ENCODE measurements around the gene AP1G2. TPM values are rescaled to one million over a fixed set of nuclear protein-coding genes. Genes with fewer than 3 reads are reported as not detected.

The AP1G2 gene
- total RNA-seq, 1 experiment from 2014 or later = 155 TPM

- H3K27me3 ChIP-seq (ENCODE audit: insufficient read depth, low read length) = no peaks in the 10 kb centered on the region
- no peaks in the 10 kb centered on the region for H3K9me2 ChIP-seq (ENCODE audit: insufficient read depth)
- no peaks in the 10 kb centered on the region for H3K36me3 ChIP-seq (ENCODE audit: control insufficient read depth in 1 of 2, insufficient read depth in 2 of 2, low read length in 2 of 2)
- ChIA-PET CTCF (no interaction called here), POLR2A (no interaction called here), RAD21 (ENCODE audit: low non-redundant PET in 1 of 2, low total read pairs in 2 of 2, uncharacterized antibody in 2 of 2, unreplicated experiment in 2 of 2) (no interaction called here)
- no peak for DNase-seq (ENCODE audit: low read depth, low spot score)
- H3K27ac ChIP-seq (ENCODE audit: low read depth, low read length) = no peak overlapping the region
- H4K20me1 ChIP-seq (ENCODE audit: insufficient read depth) = no peaks in the 10 kb centered on the region
- no peaks in the 10 kb centered on the region for H3K9me3 ChIP-seq (ENCODE audit: control insufficient read depth in 1 of 2, insufficient read depth in 1 of 2, low read depth in 1 of 2, low read length in 2 of 2)
- no peak overlapping the region for H3K4me2 ChIP-seq (ENCODE audit: low read length)
- H3K4me1 ChIP-seq (ENCODE audit: control insufficient read depth in 1 of 2, insufficient read depth in 2 of 2, low read length in 2 of 2) = no peaks in the 10 kb centered on the region
- H3K79me2 ChIP-seq (ENCODE audit: insufficient read depth, low read length) = no peaks in the 10 kb centered on the region
- no peak overlapping the region for H2AFZ ChIP-seq (ENCODE audit: low read depth, low read length, poor library complexity, severe bottlenecking)
- H3K4me3 ChIP-seq (replicated peaks in 1 of 2; ENCODE audit: low read depth in 1 of 2, low read length in 2 of 2) = no peak overlapping the region
- H3K9ac ChIP-seq (ENCODE audit: low read length) = no peak overlapping the region
- intact Hi-C loops (cut with micrococcal nuclease) = no loop called here
- no TSS peak for BruUV-seq (replicated peaks)
- TF ChIP-seq EZH2phosphoT487 (IDR thresholded peaks at IDR 0.05; ENCODE audit: borderline replicate concordance) = no peak
- no peak for TF ChIP-seq SP1 (IDR thresholded peaks at IDR 0.05; ENCODE audit: low read depth)
- no peak for TF ChIP-seq POLR2A (IDR thresholded peaks at IDR 0.05; ENCODE audit: borderline replicate concordance, extremely low read depth, insufficient read depth, insufficient read length)
- no peak for TF ChIP-seq YY1 (IDR thresholded peaks at IDR 0.05; ENCODE audit: extremely low read depth, insufficient replicate concordance, low read depth, low read length)
- TF ChIP-seq TCF7L2 (IDR thresholded peaks at IDR 0.05; ENCODE audit: borderline replicate concordance, extremely low read depth, insufficient read depth, insufficient read length) = no peak
- no peak for TF ChIP-seq POLR2AphosphoS5 (IDR thresholded peaks at IDR 0.05; ENCODE audit: low read depth, low read length)
- TF ChIP-seq FOSL1 (IDR thresholded peaks at IDR 0.05; ENCODE audit: low read depth) = no peak
- TF ChIP-seq, protein P1, sequence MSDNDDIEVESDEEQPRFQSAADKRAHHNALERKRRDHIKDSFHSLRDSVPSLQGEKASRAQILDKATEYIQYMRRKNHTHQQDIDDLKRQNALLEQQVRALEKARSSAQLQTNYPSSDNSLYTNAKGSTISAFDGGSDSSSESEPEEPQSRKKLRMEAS (IDR thresholded peaks at IDR 0.05) = no peak
- TF ChIP-seq EGR1 (IDR thresholded peaks at IDR 0.05; ENCODE audit: low read depth) = no peak
- TF ChIP-seq, protein P2, sequence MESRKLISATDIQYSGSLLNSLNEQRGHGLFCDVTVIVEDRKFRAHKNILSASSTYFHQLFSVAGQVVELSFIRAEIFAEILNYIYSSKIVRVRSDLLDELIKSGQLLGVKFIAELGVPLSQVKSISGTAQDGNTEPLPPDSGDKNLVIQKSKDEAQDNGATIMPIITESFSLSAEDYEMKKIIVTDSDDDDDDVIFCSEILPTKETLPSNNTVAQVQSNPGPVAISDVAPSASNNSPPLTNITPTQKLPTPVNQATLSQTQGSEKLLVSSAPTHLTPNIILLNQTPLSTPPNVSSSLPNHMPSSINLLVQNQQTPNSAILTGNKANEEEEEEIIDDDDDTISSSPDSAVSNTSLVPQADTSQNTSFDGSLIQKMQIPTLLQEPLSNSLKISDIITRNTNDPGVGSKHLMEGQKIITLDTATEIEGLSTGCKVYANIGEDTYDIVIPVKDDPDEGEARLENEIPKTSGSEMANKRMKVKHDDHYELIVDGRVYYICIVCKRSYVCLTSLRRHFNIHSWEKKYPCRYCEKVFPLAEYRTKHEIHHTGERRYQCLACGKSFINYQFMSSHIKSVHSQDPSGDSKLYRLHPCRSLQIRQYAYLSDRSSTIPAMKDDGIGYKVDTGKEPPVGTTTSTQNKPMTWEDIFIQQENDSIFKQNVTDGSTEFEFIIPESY (IDR thresholded peaks at IDR 0.05; ENCODE audit: extremely low read depth, insufficient replicate concordance, low read length) = no peak
- TF ChIP-seq CEBPB (IDR thresholded peaks at IDR 0.05; ENCODE audit: low read depth) = no peak
- TF ChIP-seq ELF1 (IDR thresholded peaks at IDR 0.05; ENCODE audit: borderline replicate concordance, low read depth) = no peak
- TF ChIP-seq SRF (IDR thresholded peaks at IDR 0.05; ENCODE audit: low read depth) = no peak
- no peak for TF ChIP-seq RAD21 (IDR thresholded peaks at IDR 0.05; ENCODE audit: low read depth)
- TF ChIP-seq ZNF274 (IDR thresholded peaks at IDR 0.05; ENCODE audit: low read depth, low read length) = no peak
- no peak for TF ChIP-seq JUND (IDR thresholded peaks at IDR 0.05)
- TF ChIP-seq, protein P3, sequence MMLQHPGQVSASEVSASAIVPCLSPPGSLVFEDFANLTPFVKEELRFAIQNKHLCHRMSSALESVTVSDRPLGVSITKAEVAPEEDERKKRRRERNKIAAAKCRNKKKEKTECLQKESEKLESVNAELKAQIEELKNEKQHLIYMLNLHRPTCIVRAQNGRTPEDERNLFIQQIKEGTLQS (IDR thresholded peaks at IDR 0.05) = no peak
- no peak for ATAC-seq
These were observed 10.3 kb upstream of the AP1G2 start for GRCh38 chr14:23577710-23578392.
